Measurements from ENCODE around the gene PRKAG1.

Gene PRKAG1

DNA sequence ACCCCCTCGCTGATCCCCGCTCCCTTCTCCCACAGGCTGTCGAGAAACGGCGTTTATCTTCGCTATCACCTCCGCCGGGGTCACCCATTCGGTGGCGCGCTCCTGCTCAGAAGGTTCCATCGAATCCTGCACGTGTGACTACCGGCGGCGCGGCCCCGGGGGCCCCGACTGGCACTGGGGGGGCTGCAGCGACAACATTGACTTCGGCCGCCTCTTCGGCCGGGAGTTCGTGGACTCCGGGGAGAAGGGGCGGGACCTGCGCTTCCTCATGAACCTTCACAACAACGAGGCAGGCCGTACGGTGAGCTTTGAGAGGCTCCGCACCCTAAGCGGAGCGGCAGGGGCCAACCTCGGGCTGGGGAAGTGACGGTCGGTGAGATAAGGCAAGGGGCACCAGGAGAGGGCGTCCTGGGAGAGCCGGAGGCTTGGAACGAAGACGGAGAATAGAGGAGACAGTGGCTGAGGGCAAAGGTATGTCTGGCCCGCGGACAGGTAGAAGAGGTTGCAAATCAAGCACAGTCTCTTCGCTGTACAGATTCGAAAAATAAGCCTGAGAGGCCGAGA lies 38.1 kb downstream of the PRKAG1 start:
- no peak for DNase-seq

DNA sequence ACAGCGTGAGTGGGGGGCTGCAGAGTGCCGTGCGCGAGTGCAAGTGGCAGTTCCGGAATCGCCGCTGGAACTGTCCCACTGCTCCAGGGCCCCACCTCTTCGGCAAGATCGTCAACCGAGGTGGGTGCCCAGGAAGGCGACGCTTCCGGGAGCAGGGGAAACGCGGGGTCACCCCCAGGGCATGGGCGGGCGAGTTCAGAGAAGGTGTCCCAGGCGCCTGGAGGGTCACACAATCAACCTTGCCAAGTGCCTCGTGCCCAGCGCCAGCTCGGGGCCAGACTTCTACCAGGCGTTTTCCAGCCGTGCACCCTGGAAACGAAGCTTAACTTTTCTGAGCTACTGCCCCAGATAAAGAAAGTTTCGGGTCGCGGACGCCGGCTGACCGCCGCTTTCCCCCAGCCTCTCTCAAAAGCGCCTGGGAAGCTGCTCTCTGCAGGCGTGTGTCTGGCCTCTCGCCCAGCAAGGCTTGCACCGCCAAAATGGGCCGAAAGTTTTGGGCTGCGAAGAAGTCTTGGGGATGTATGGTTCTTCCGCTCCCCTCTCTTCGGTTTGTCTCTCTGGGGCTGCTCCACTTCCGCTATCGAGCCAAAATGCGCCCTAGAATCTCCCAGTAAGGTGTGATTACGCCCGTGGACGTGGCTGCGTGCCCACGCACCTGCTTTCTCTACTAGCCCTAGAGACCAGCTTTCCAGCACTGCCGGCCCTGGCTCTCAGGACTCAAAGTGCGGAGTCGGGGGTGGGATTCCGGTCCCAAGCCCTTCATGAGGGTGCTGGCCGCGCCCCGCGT lies 38.8 kb downstream of the PRKAG1 start:
- DNase-seq = peak; percentile 65

DNA sequence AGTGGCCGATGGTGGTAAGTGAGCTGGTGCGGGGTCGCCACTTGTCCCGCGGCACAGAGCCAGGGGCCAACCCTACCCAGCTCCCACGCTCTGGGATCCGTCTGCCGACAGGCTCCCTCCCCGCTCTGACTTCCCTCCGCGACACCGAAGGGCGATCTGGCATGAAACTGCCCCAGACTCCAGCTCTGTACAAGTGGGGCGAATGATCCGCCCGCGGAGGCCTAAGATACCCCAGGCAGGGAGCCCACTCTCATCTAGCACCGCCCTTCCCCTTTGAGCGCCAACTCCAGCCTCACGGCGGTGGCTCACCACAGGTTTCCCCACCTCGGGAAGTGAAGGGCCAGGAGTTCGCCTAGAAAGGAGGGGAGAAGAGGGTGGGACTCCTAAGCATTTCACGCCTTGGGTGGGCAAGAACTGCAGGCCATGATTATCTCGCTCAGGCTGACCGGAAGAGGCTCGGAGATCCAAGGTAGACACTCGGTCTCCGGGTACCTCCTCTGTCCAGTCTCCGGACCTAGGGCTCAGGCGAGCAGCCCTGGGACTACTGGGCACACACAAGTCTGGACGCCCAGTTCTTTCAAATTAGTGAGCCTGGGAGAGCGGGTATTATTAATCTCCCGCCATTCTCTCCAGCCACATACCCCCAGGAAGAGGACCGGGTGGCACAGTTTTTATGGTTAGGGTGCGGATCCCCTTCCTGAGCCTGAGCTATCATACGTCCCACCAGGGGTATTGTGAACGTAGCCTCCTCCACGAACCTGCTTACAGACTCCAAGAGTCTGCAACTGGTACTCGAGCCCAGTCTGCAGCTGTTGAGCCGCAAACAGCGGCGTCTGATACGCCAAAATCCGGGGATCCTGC lies 39.6 kb downstream of the PRKAG1 start:
- no peak for DNase-seq

DNA sequence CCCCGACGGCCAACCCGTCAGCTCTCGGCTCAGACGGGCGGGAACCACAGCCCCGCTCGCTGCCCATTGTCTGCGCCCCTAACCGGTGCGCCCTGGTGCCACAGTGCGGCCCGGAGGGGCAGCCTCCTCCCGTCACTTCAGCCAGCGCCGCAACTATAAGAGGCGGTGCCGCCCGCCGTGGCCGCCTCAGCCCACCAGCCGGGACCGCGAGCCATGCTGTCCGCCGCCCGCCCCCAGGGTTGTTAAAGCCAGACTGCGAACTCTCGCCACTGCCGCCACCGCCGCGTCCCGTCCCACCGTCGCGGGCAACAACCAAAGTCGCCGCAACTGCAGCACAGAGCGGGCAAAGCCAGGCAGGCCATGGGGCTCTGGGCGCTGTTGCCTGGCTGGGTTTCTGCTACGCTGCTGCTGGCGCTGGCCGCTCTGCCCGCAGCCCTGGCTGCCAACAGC lies 40.3 kb downstream of the PRKAG1 start, which contains the start of gene WNT1:
Gene WNT1 (plus strand): TSS at position 32 of the 450 bp plus-strand sequence. CDS start 329 bp downstream, at position 361.
- DNase-seq = no peak

DNA sequence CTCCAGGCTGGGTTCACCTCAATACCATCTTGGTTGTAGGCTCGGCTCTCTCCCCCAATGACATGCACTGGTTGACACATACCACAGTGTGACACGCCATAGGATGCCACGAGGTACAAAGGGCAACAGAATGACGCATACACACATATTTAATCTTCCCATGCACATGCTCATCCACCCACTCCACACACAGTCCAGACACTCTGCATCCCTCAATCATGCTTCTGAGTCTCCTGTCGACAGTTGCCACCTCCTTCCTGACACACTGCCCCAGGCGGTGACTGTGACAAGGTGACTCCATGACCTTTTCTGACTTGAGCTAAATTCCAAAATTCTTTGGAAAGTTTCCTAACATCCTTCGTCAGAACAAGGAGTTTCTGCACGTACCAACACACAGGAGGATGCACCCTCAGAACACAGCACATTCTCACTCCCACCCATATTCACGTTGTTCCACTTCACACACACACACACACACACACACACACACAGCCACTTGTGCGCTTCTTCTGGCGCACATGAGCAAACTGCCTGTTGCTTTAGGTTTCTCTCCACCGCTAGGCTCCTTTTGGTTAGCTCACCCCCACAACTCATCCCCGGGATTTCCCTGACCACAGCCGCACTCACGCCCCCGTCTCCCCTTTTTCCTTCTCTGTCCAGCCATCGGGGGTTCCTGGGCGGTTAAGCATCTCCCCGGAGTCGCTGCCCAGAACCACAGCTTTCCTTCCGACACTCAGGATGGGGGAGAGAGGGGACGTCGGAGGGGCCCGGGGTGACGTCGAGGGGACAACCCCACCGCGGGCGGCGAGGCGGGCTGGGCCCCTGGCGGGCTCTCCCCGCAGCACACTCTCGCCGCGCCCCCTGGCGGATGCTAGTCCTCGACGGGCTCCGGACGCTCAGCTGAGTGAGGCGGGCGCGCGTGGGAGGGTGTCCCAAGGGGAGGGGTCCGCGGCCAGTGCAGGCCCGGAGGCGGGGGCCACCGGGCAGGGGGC lies 41.0 kb downstream of the PRKAG1 start:
- peak; percentile 83 for DNase-seq

DNA sequence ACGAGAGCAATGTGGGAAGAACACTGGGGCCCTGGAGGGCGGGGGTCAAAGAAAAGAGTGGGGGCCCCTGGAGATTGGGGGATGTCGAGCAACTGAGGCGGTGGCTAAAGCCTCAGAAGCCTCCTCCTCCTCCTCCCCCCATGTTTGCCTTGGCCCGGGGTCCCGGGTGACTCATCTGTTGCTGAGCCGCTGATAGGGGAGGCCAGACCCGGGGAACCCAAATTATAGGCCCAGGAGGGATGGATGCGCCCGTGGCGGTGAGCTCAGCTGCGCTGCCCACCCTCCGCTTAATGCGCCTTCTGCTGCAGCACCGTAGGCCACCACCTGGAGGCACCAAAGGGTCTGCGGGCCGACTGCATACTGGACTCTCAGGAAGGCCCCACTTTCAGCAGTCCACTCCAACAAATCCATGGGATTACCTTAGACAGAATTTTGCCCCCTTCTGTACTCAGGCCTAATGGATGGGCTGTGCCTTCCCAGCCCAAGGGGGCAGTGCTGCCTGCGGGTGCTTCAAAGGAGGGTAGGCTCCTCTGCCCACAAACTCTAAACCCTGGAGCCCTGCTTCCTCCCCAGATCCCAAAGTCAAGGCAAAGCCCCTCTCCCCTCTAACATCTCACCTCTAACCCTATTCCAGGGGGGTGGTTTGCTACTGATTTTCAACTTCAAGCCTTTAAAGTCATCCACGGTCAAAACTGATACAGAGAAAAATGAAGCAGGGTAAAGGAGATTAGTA lies 44.5 kb downstream of the PRKAG1 start:
- no peak for DNase-seq

DNA sequence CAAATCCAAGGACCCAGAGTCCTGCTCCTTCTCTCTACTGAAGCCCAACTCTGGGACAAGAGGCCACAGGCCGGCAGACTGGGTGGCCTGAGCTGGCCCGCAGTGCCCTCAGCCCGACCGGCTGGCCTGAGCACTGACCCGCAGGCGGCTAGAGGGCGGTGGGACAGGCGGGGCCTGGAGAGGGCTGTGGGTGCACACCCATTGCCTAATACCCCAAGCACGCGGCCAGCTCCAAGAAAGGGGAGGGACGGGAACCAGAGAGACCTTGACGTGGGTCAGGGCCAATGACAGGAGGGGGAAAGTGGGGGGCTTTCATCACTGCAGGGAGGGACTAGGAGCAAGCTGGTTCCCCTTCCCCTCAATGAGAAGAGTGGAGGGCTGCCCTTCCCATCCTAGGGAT lies 45.0 kb downstream of the PRKAG1 start:
- DNase-seq = no peak

DNA sequence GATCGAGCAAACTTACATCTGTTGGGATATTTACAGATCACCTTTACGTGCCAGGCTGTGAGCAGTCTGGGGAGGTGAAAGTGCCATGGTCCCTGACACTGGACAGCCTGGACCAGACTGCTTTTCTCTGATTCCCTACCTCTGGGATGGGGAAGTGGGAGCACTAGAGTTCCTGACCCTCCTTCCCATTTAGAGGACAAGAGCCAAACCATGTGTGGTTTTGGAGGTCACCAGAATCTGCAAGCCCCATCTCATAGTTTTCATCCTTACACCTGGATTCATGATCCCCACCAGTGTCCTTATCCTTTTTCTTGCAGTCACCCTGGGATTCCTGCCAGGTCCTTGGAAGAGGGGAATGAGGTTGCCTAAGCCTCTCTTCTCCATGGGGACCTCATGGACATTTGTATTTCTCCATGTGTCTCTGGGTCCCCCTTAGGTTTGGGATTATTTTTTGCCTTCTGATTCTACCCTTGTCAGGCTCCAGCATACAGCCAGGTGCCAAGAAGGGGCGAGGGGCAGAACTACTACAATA lies 45.6 kb downstream of the PRKAG1 start:
- no peak for DNase-seq

DNA sequence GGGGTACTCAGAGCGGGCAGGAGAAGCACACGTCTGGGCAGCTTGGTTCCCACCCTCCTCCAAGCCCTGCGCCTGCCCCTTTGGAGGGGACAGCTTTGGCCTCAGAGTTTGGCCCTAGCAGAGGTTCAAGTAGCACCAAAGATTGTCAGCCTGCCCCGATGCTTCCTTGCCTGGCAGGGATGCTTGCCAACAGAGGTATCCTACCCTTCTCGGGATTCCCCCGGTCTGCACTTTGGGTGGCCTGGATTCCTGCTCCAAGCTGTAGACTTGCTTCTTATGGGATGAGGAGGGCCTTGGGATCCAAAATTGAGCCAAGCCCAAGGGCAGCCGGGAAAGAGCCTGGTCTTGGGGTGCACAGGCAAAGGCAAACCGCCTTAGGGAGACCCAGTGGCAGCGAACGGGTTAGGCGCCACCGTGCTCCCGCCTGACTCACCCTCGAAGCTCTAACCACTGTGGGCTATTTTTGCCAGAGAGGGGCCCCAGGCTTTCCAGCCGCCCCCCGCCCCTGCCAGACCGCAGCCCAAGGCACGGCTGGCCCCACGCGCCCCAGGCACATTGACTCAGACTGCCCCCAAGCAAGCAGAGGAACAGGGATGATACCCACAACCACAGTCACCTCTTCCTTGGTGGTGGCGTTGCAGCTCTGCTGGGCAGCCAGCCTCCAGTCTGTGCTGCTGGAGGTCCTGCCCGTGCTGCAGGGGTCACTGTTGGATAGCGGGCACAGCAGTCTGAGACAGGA lies 46.2 kb downstream of the PRKAG1 start:
- DNase-seq = no peak

DNA sequence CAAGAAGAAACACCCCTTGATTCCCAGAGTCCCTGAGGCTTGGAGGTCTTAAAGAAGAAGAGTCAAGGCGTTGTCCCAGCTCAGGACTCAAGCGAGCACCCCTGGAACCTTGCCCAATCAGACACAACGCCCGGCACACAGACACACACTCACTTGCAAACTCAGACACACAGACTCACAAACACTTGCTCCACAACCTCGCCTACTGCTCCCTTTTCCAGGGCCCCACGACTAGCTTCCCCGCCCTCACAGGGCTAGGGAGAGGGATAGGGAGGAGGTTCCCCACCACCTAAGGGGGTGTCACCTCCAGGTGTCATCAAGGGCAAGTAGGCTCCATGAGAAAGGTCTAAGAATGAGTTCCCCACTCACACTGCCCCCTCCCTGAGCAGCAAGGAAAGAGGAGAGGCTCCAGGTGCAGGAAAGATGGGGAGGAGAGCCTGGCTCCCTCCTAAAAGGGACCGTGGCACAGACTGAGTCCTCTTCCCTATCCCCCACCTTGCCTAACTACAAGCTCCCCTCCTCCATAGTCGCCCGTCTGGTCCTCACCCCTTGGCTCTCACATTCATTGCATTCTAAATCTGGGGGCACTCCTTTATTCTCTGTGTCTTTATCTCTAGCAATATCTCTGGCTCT lies 47.8 kb downstream of the PRKAG1 start:
- no peak for DNase-seq

DNA sequence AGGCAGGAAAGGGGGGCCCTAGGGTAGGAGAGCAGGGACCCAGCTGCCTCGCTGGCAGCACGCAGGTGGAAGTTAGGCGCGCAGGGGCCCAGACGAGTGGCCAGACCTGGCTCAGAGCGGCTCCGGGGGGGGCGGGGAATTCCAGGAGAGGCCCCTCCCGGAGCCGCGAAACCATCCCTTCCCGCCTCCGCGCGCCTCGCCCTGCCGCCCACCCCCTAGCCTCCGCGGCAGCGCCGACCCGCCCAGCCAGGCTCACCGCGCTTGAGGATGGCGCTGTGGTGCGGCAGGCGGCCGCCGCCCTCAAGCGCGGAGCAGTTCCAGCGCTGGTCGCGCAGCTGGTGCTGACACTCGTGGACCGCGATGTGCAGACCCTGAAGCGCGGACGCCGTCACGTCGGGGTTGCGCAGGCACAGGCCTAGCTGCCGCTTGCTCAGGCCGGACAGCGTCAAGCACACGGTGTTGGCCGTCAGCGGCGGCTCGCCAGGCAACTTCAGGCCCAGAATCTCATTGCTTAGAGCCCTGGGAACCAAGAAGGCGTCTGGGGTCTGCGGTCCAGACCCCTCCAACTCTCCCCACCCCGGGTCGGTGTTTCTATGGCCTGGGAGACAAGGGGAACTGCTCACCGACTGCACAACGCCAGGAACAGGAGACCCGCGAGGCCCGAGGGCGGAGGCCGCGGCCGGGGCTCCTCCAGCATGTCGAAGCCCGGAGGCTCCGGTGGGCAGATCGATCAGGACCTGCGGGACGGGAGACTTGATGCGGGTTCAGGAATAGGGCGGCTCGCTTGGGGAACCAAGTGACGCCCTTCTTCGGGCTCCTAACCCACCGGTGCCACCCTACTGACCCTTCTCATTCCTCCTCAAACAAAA lies 48.5 kb downstream of the PRKAG1 start:
- no peak for DNase-seq

DNA sequence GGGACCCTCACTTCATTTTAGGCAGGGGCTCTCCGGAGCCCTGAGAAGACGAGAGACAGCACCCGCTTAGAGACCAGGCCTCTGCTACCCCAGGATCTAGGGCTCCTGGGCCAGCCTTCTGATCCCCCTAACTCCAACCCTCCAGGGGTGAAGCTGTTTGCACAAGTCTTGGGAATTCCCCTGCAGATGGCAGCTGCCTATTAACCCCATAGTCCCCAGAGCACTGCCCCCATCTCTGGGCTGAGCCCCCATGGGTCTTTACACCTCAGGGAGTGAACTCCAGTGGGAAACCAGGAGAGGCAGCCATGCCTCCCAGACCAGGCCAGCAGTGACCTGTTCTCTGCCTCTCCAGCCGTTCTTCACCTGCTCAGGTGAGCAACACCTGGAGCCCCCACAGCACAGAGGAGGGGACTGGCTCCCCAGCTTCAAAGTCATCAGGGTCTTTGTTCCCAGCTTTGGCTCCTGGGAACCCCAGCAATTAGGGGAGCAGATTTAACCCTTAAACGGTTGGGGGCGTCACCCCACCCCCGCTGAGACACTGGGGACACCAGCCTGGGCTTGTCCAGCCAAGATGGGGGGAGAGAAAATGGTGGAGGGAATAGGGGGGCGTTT lies 49.3 kb downstream of the PRKAG1 start:
- no peak for DNase-seq

DNA sequence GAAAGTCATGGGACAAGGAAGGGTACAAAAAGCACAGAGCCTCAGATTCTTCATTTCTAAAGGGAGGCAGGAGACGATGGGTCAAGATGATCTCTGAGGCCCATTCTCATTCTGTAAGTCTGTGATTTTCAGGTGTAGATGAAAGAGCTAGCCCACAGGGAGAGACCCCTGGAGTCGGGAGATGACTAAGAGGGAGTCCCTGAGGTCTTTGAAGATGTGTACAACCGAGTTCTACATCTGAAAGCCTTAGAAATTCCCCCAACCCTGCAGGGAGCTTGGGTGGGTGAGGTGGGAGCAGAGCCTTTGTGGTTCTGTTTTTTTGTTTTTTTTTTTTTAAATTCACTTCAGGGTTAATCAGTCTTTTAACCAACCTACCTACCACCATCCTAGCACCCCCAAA lies 50.1 kb downstream of the PRKAG1 start:
- no peak for DNase-seq

DNA sequence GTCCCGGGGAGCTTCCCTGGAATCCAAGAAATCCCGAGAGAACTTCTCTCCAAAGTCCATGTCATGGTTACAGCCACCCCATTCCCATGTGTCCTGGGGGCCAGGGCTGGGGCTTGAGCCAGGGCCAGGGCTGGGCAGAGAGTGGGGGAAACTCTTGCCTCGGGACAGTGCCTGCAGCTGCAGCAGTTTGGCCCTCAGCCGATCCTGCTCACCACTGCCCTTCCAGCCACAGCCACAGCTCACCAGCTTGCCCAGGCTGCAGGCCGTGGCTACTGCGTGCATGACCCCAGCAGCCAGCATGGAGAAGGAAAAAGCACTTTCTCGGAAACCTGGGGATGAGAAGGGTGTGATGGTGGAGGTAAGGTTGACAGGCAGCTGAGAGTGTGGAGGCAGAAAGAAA lies 50.6 kb downstream of the PRKAG1 start:
- DNase-seq = no peak

DNA sequence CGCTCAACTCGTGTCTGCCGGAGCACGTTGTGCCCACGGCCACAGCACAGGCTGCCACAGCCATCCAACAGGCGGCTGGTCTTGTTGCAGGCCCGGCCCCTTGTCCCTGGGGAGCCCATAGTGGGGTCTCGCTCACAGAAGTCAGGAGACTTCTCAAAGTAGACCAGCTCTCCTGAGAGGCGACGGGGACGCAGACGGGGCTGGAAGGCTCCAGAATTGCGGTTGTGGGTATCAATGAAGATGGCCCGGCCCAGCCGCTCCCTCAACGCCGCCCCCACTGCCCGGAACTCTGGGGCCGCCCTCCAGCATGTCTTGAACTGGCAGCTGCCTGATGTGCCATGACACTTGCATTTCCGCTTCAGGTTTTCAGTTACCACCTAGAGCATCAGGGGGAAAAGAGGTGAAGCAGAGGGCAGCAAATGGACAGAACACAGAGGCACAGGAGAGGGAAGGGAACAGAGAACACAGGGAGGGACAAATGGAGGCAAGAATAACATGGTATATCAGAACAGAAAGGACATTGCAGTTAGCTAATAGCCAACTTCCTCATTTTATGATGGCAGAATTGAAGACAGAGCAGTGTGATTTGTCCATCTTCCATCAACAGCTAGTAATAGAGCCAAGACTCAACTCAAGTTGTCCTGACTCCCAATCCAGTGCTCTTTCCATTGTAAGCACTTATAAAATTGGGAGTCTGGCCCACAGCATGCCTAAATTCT lies 52.2 kb downstream of the PRKAG1 start:
- no peak for DNase-seq

DNA sequence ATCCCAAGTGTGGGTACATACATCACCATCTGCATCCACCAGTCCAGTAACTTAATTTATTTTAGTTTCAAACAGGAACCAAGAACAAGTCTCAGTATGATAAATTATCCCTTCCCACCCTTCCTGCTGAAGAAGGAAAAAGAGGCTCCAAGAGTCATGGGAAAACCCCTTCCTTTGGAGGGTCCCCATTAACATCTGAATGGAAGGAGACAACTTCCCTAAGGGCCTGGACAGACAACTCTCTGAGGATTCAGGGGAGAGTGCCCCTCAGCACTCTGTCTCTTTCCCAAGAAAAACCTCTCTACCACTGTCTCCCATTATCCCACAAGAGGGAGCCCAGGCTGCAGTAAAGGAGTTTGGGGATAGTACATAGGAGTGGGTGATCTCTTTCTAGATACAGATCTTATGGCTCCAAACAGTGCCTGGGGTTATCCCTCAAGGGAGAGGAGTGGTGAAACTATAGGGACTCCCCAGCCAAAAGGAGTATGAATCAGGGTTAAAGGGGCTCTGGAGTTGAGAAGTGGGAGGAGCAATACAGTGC lies 53.2 kb downstream of the PRKAG1 start:
- no peak for DNase-seq

DNA sequence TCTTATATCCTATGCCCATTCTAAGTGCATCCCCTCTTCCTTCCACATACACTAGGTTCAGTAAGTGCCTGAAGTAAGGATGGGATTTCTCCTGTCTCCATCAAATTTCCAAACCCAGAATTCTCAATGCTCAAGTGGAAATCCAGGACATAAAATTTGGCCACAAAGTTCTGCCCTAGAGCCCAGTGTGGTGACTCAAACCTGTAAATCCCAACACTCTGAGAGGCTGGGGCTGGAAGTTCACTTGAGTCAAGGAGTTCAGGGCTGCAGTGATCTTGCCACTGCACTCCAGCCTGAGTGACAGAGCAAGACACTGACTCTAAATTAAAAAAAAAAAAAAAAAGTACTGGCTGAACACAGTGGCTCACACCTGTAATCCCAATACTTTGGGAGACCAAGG lies 56.8 kb downstream of the PRKAG1 start:
- no peak for DNase-seq

DNA sequence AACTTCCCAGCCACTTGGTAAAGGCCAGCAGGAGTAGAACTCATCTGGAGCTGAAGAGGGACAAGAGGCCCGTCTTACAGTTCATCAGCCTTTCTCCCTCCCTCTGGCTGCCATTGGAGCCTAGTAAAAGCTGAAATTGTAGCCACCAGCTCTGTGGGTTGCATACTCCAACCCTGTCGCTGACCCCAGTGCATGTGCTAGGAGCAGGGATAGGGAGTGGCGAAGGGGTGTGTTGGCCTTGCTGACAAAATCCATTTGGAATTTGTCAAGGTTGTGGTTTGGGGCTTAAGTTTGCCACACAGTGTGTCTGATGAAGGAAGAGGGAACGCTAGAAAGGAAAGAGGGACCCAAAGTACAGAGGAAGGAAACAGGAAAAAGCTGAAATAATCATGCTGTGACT lies 57.2 kb downstream of the PRKAG1 start:
- no peak for DNase-seq
